ENCODE results near the gene ADAMTS12.

The ADAMTS12 gene

DNA sequence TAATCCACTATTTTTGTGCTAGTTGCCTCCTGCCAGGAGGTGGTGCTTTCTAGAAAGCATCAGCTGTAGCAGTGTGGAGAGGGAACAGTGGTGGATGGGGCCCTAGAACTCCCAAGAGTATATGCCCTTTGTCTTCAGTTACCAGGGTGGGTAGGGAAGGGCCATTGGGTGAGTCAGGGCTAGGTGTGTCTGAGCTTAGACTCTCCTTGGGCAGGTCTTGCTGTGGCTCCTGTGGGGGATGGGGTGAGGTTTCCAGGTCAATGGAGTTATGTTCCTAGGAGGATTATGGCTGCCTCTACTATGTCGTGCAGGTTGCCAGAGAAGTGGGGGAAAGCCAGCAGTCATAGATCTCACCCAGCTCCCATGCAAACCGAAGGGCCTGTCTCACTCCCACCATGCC, 11.3 kb upstream of the ADAMTS12 start:
- in situ Hi-C loops (cut with MboI; ENCODE audit: low sequenced_read_pairs, unreplicated experiment), result no loop called here
- TF ChIP-seq, protein P1, sequence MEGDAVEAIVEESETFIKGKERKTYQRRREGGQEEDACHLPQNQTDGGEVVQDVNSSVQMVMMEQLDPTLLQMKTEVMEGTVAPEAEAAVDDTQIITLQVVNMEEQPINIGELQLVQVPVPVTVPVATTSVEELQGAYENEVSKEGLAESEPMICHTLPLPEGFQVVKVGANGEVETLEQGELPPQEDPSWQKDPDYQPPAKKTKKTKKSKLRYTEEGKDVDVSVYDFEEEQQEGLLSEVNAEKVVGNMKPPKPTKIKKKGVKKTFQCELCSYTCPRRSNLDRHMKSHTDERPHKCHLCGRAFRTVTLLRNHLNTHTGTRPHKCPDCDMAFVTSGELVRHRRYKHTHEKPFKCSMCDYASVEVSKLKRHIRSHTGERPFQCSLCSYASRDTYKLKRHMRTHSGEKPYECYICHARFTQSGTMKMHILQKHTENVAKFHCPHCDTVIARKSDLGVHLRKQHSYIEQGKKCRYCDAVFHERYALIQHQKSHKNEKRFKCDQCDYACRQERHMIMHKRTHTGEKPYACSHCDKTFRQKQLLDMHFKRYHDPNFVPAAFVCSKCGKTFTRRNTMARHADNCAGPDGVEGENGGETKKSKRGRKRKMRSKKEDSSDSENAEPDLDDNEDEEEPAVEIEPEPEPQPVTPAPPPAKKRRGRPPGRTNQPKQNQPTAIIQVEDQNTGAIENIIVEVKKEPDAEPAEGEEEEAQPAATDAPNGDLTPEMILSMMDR (IDR thresholded peaks at IDR 0.05; ENCODE audit: borderline replicate concordance, control extremely low read depth, extremely low read depth, insufficient read depth, missing control alignments), result no peak
- DNase-seq (ENCODE audit: low spot score), result no peak

DNA sequence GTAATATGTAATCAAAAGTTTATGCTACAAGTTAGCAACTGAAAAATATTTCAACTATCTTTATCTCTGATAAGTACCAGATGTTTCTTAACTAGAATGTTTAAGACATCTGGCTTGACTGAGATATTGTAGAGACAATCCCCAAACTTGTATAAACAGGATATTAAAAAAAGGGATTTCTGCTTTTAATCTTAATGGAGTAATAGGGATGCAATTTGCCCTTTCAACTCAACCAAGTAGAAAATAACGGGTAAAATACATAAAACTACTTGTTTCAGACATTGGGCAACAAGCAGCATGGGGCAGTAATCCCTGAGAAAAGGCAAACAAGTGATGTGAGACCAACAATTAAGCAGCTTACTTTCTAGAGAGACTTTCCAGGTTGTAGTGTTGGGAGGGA, 9.4 kb upstream of the ADAMTS12 start:
- TF ChIP-seq, protein P1 (IDR thresholded peaks at IDR 0.05; ENCODE audit: borderline replicate concordance, control extremely low read depth, extremely low read depth, insufficient read depth, missing control alignments), result no peak
- DNase-seq (ENCODE audit: low spot score), result no peak
- in situ Hi-C loops (cut with MboI; ENCODE audit: low sequenced_read_pairs, unreplicated experiment), result no loop called here

DNA sequence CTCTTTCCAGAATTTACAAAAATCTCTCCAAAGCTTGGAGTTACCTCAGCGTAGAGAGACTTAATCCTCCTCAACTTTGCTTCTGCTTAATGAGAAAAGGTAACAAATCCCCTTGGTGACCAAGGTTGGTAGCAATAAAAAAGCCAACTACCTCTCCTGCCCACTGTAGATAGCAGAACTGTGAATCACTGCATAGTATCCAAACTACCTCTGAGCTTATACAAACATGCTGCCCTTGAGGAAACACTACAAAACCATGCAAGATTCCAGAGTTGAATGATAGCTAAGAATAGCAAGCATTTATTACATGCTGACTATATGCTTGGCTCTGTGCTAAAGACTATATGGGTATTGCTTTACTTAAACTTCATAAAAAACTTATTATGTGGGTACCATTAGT, 2.8 kb upstream of the ADAMTS12 start:
- TF ChIP-seq, protein P1 (IDR thresholded peaks at IDR 0.05; ENCODE audit: borderline replicate concordance, control extremely low read depth, extremely low read depth, insufficient read depth, missing control alignments), result no peak
- no peak for DNase-seq (ENCODE audit: low spot score)
- in situ Hi-C loops (cut with MboI; ENCODE audit: low sequenced_read_pairs, unreplicated experiment), result no loop called here

DNA sequence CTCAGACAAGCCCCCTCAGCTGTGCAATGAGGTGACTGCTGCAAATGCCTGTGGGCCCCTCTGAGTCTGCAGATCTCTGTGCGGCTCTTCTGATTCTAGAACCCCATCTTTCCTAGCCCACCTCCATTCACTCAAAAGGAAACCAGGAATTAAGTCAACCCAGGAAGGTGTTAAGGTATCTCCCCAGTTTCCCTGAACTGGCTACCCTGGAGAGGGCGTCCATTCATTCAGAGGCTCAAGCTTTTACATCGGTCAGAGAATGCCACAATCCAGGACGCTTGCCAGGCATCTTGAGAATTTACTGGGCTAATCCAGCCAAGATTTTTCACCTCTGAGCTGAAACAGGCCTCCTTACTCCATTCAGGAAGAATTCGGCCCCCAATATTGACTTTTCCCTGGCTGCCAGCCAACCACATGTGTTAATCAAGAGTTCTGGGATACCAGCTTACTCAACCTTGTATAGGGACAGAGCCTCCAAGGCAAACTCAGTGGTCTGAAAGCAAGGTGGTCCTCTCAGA, 889 bp upstream of the ADAMTS12 start:
- TF ChIP-seq, protein P1 (IDR thresholded peaks at IDR 0.05; ENCODE audit: borderline replicate concordance, control extremely low read depth, extremely low read depth, insufficient read depth, missing control alignments), result no peak
- in situ Hi-C loops (cut with MboI; ENCODE audit: low sequenced_read_pairs, unreplicated experiment), result no loop called here
- DNase-seq (ENCODE audit: low spot score), result no peak

DNA sequence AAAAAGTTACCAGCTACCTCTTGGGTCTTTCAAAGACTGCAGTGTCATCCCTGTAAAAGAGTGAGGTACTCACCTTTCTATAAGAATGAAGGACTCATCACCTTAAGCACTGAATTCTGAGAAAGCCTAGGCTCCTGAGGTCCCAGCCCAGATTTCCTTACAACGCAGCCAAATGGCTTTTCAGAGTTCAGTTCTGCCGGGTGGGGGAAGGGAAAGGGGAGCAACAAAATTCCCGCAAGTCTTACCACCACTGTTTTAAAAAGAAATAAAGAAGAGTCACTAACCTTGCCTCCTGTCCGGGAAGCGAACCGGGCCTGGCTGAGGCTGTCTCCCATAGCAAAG, 373 bp downstream of the ADAMTS12 start:
- DNase-seq (ENCODE audit: low spot score), result peak; percentile 17
- in situ Hi-C loops (cut with MboI; ENCODE audit: low sequenced_read_pairs, unreplicated experiment), result no loop called here
- TF ChIP-seq, protein P1 (IDR thresholded peaks at IDR 0.05; ENCODE audit: borderline replicate concordance, control extremely low read depth, extremely low read depth, insufficient read depth, missing control alignments), result no peak

DNA sequence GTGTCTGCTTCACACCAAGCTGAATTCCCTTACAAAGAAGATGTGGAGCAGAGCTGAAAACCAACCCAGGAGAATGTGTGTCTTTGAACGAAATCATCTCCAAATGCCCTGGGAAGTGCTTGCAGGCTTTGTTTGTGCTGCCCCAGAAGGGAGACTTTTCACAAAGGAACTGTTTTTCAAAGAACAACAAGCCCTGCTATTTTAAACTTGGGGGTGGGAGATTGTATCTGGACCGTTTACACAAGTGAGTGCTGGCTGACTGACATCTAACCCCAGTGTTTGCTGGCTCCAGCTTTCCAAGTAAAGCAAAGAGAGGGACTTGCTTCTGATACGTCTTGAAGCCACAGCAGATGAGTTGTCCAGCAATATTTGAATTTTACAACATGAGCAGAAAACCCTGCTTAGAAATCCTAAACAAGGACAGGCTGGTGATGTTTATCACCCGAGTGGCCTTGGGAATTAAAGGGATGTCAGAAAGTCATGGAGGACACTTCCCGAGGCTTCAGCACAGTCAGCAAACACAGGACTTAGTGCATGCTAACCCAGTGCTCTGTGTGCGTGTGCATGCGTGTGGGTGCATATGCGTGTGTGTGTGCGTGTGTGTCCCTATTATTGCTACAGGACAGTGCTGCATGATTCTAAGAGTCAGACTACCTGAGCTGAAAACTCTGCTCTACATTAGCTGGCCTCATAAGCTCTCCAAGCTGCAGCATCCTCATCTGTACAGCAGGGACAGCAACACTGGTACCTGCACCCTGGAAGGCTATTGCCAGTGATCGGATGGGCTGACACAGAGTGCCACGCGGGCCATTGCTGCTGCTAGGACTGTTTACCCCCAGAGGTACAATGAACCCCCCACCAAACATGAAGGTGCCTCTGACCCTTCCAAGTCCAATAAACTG, 1.4 kb downstream of the ADAMTS12 start:
- DNase-seq (ENCODE audit: low spot score), result peak; percentile 39
- in situ Hi-C loops (cut with MboI; ENCODE audit: low sequenced_read_pairs, unreplicated experiment), result no loop called here
- TF ChIP-seq, protein P1 (IDR thresholded peaks at IDR 0.05; ENCODE audit: borderline replicate concordance, control extremely low read depth, extremely low read depth, insufficient read depth, missing control alignments), result no peak

All from GM13976 (cell line).